Prostate gland (tissue), 2 donors: ENCODE results near the gene TAB3. TPM values are rescaled to one million over a fixed set of nuclear protein-coding genes. Genes with fewer than 3 reads are reported as not detected.

Experiments used
- DNase-seq: peaks from one replicate; pipeline ENCODE4 v3.0.0-alpha.2; 2019; ENCODE audit warnings: low spot score
- H3K27ac ChIP-seq, 2 donors: fragments of 200-600 bp; sonication (generic); 2 replicates each; pipeline ENCODE4 v1.5.1; 2017 to 2019
- H3K27me3 ChIP-seq: fragments of 200-600 bp; sonication (generic); replicated peaks from 2 replicates; pipeline ENCODE4 v1.5.1; 2019; ENCODE audit not compliant: insufficient read depth
- H3K36me3 ChIP-seq, 2 donors: fragments of 200-600 bp; sonication (generic); 1 replicate in 1 of 2; 2 replicates in 1 of 2; pipeline versions ENCODE4 v1.5.1 to v1.8.1; 2017 to 2019
- H3K4me1 ChIP-seq: fragments of 200-600 bp; sonication (generic); replicated peaks from 2 replicates; pipeline ENCODE4 v1.5.1; 2019
- H3K4me3 ChIP-seq, 2 donors: fragments of 200-600 bp; sonication (generic); 2 replicates each; pipeline ENCODE4 v1.5.1; 2017 to 2019
- H3K9me3 ChIP-seq: fragments of 200-600 bp; sonication (generic); 2 replicates; pipeline ENCODE4 v1.5.1; 2017
- CTCF ChIP-seq, 4 experiments: fragments of 200-600 bp in 2 of 4; fragments of 450-650 bp in 2 of 4; sonication (generic) in 2 of 4; IDR thresholded peaks; 1 replicate in 3 of 4; 2 replicates in 1 of 4; pipeline ENCODE4 v1.5.1; 2016 to 2019; ENCODE audit warnings: antibody characterized with exemption in 4 of 4, mild to moderate bottlenecking in 2 of 4, moderate library complexity in 2 of 4
- POLR2A ChIP-seq: fragments of 450-650 bp; IDR thresholded peaks from one replicate; pipeline ENCODE4 v1.6.1; 2016; ENCODE audit warnings: antibody characterized with exemption, mild to moderate bottlenecking
- POLR2AphosphoS5 ChIP-seq: sonication (generic); formaldehyde crosslinking; IDR thresholded peaks from one replicate; pipeline ENCODE4 v1.6.1; 2017; ENCODE audit warnings: antibody characterized with exemption
- WGBS: methylation state at CpG from one replicate; pipeline ENCODE4 v1.1.5; 2018; 5-methylcytosine and 5-hydroxymethylcytosine counted together
- intact Hi-C: fragments of 100-400 bp; cut with DNase I; formaldehyde crosslinking; loops from one replicate; pipeline ENCODE4 v1.14.2; 2022
- total RNA-seq, 2 donors: library from RNA; depleted of rRNA; stranded (reverse); fragments of >200 nt; gene quantifications; one replicate each; pipeline ENCODE4 v1.1.0, GENCODE V29; 2016

The TAB3 gene
- total RNA-seq, 2 donors from 2014 or later, result 53.1 to 166 TPM

- Histone ChIP-seq H3K9me3 (no peaks in the 10 kb centered on the region), H3K4me1 (no peaks in the 10 kb centered on the region), H3K27me3 (no peaks in the 10 kb centered on the region), H3K27ac (no peak overlapping the region), H3K4me3 (no peak overlapping the region), H3K36me3 (no peaks in the 10 kb centered on the region)
- DNase-seq, result no peak
- WGBS, result 72% methylated on average over 3 of the region's 3 CpGs
- intact Hi-C loops, result no loop called here
- TF ChIP-seq CTCF (IDR thresholded peaks at IDR 0.05) (no peak), POLR2AphosphoS5 (no peak), POLR2A (no peak)
These were observed 14.2 kb downstream of the TAB3 start for GRCh38 chrX:30874851-30875250.

- no peaks in the 10 kb centered on the region for H3K4me1 ChIP-seq
- TF ChIP-seq CTCF (IDR thresholded peaks at IDR 0.05) (no peak), POLR2AphosphoS5 (no peak), POLR2A (no peak)
- H3K36me3 ChIP-seq, result no peaks in the 10 kb centered on the region
- no peak for DNase-seq
- H3K4me3 ChIP-seq, result no peak overlapping the region
- WGBS, result 79% methylated on average over 2 of the region's 2 CpGs
- no peak overlapping the region for H3K27ac ChIP-seq
- H3K27me3 ChIP-seq, result no peaks in the 10 kb centered on the region
- intact Hi-C loops, result no loop called here
- no peaks in the 10 kb centered on the region for H3K9me3 ChIP-seq
These were observed 18.5 kb downstream of the TAB3 start for GRCh38 chrX:30870572-30870971.

- Histone ChIP-seq H3K4me1 (no peaks in the 10 kb centered on the region), H3K27me3 (no peaks in the 10 kb centered on the region), H3K36me3 (no peaks in the 10 kb centered on the region), H3K9me3 (no peaks in the 10 kb centered on the region), H3K27ac (no peak overlapping the region), H3K4me3 (no peak overlapping the region)
- 91% methylated on average over 1 of the region's 1 CpG for WGBS
- no peak for TF ChIP-seq CTCF (IDR thresholded peaks at IDR 0.05)
- DNase-seq, result no peak
- intact Hi-C loops, result no loop called here
These were observed 23.4 kb downstream of the TAB3 start for GRCh38 chrX:30865612-30866011.

- H3K9me3 ChIP-seq, result no peaks in the 10 kb centered on the region
- intact Hi-C loops, result no loop called here
- no peaks in the 10 kb centered on the region for H3K4me1 ChIP-seq
- no peak for DNase-seq
- no peaks in the 10 kb centered on the region for H3K36me3 ChIP-seq
- TF ChIP-seq CTCF (IDR thresholded peaks at IDR 0.05) (no peak), POLR2A (no peak), POLR2AphosphoS5 (no peak)
- 85% methylated on average over 3 of the region's 3 CpGs for WGBS
- H3K27me3 ChIP-seq, result no peaks in the 10 kb centered on the region
- H3K27ac ChIP-seq, result no peak overlapping the region
- no peak overlapping the region for H3K4me3 ChIP-seq
These were observed 24.0 kb downstream of the TAB3 start for GRCh38 chrX:30865015-30865414.

GRCh38 chrX:30864383-30864785 lies 24.7 kb downstream of the TAB3 start:
- intact Hi-C loops, result no loop called here
- TF ChIP-seq POLR2AphosphoS5, result no peak
- TF ChIP-seq CTCF (IDR thresholded peaks at IDR 0.05), result no peak
- no peak for TF ChIP-seq POLR2A
- Histone ChIP-seq H3K4me1 (no peaks in the 10 kb centered on the region), H3K9me3 (no peaks in the 10 kb centered on the region), H3K36me3 (no peaks in the 10 kb centered on the region), H3K27ac (no peak overlapping the region), H3K4me3 (no peak overlapping the region), H3K27me3 (no peaks in the 10 kb centered on the region)
- WGBS, result 83% methylated on average over 1 of the region's 1 CpG
- no peak for DNase-seq
